Thyroid gland (tissue), 4 donors: ENCODE results near the gene CCDC7.
"Not testable (repeated sequence)": the region's sequence is repeated elsewhere in the genome, so short reads cannot be mapped to it uniquely, and the experiment has no call there.

Experiments
- CTCF ChIP-seq, 6 experiments: fragments of 200-600 bp in 3 of 6; fragments of 450-650 bp in 3 of 6; sonication (generic) in 3 of 6; IDR thresholded peaks; one replicate each; pipeline ENCODE4 v1.5.1; 2016 to 2019; ENCODE audit warnings: antibody characterized with exemption in 6 of 6, mild to moderate bottlenecking in 2 of 6, inconsistent platforms in 1 of 6, moderate library complexity in 1 of 6
- POLR2A ChIP-seq, 2 donors: fragments of 450-650 bp; IDR thresholded peaks; one replicate each; pipeline ENCODE4 v1.6.1; 2017; ENCODE audit warnings: antibody characterized with exemption in 2 of 2, mild to moderate bottlenecking in 2 of 2, moderate library complexity in 1 of 2

- TF ChIP-seq CTCF, POLR2A (IDR thresholded peaks at IDR 0.05): not testable (repeated sequence)
These were observed 48.8 kb upstream of the CCDC7 start for GRCh38 chr10:32397163-32397562.
